HG03378 (cell line): ENCODE measurements around the gene GAS7.

ENCODE experiments used
- ATAC-seq: cut with Tn5 transposase; IDR thresholded peaks from one replicate; pipeline ENCODE4 v1.9.1; 2021; ENCODE audit warnings: mild to moderate bottlenecking, moderate library complexity; ENCODE audit not compliant: unreplicated experiment

The GAS7 gene

GRCh38 chr17:10198509-10199249 lies at the start of gene GAS7:
TSS of gene GAS7 (minus strand) at chr17:10198606.
- peak; percentile 58 for ATAC-seq

- ATAC-seq: no peak
These were observed 49.4 kb upstream of the GAS7 start for GRCh38 chr17:10247810-10248209.

GRCh38 chr17:10243883-10244844 lies 45.8 kb upstream of the GAS7 start:
- no peak for ATAC-seq

- no peak for ATAC-seq
These were observed 43.4 kb upstream of the GAS7 start for GRCh38 chr17:10241781-10242180.

- ATAC-seq: no peak
These were observed 40.3 kb upstream of the GAS7 start for GRCh38 chr17:10238661-10239060.

- no peak for ATAC-seq
These were observed 35.6 kb upstream of the GAS7 start for GRCh38 chr17:10234033-10234432.

GRCh38 chr17:10233161-10233560 lies 34.8 kb upstream of the GAS7 start:
- ATAC-seq: no peak

- no peak for ATAC-seq
These were observed 30.8 kb upstream of the GAS7 start for GRCh38 chr17:10229181-10229580.

GRCh38 chr17:10226930-10227695 lies 28.7 kb upstream of the GAS7 start:
- ATAC-seq: no peak

- no peak for ATAC-seq
These were observed 26.3 kb upstream of the GAS7 start for GRCh38 chr17:10224582-10225195.

- no peak for ATAC-seq
These were observed 20.8 kb upstream of the GAS7 start for GRCh38 chr17:10219193-10219592.

- ATAC-seq: no peak
These were observed 19.5 kb upstream of the GAS7 start for GRCh38 chr17:10217916-10218315.

- no peak for ATAC-seq
These were observed 18.0 kb upstream of the GAS7 start for GRCh38 chr17:10216213-10216938.

GRCh38 chr17:10215286-10215685 lies 16.9 kb upstream of the GAS7 start:
- ATAC-seq: no peak

GRCh38 chr17:10211666-10212065 lies 13.3 kb upstream of the GAS7 start:
- ATAC-seq: no peak

- ATAC-seq: no peak
These were observed 11.8 kb upstream of the GAS7 start for GRCh38 chr17:10210151-10210574.

GRCh38 chr17:10208604-10209193 lies 10.3 kb upstream of the GAS7 start:
- no peak for ATAC-seq

- ATAC-seq: no peak
These were observed 8.7 kb upstream of the GAS7 start for GRCh38 chr17:10207153-10207552.

GRCh38 chr17:10205549-10206185 lies 7.3 kb upstream of the GAS7 start:
- no peak for ATAC-seq
